HL-60 (cell line): ENCODE results near the gene NAALADL2.

Experiments used
- DNase-seq, 2 experiments: peaks; one replicate each; pipeline ENCODE4 v3.0.0-alpha.2; 2010 to 2020; ENCODE audit warnings: low read depth in 1 of 2, low spot score in 1 of 2
- H3K27ac ChIP-seq: fragments of 250-450 bp; sonication (Bioruptor Pico); replicated peaks from 2 replicates; pipeline ENCODE4 v1.5.1; 2020; ENCODE audit warnings: mild to moderate bottlenecking, moderate library complexity
- H3K27me3 ChIP-seq: fragments of 250-450 bp; sonication (Bioruptor Pico); 2 replicates; pipeline ENCODE4 v1.5.1; 2021; ENCODE audit warnings: mild to moderate bottlenecking, moderate library complexity; ENCODE audit not compliant: insufficient read depth, poor library complexity, severe bottlenecking
- H3K4me3 ChIP-seq: replicated peaks from 2 replicates; pipeline ENCODE4 v1.5.1; 2011; ENCODE audit warnings: mild to moderate bottlenecking, control low read depth, low read length; ENCODE audit not compliant: insufficient read depth
- CTCF ChIP-seq: IDR thresholded peaks from one replicate; pipeline ENCODE4 v1.5.1; 2011; ENCODE audit warnings: low read length, control low read depth, inconsistent platforms; ENCODE audit not compliant: insufficient read depth
- GABPA ChIP-seq: IDR thresholded peaks from 2 replicates; pipeline ENCODE4 v1.6.1; 2012; ENCODE audit warnings: low read depth
- POLR2AphosphoS5 ChIP-seq: IDR thresholded peaks from 2 replicates; pipeline ENCODE4 v1.6.1; 2012; ENCODE audit warnings: low read depth
- REST ChIP-seq: IDR thresholded peaks from 2 replicates; pipeline ENCODE4 v1.6.1; 2012; ENCODE audit warnings: low read depth; ENCODE audit not compliant: insufficient replicate concordance
- SPI1 ChIP-seq: IDR thresholded peaks from 2 replicates; pipeline ENCODE4 v1.6.1; 2012; ENCODE audit warnings: low read depth, mild to moderate bottlenecking, borderline replicate concordance

NAALADL2 gene

GRCh38 chr3:175664911-175665310, 805.8 kb downstream of the NAALADL2 start:
- Histone ChIP-seq H3K27ac (no peak overlapping the region), H3K27me3 (no peaks in the 10 kb centered on the region), H3K4me3 (no peak overlapping the region)
- DNase-seq = no peak
- TF ChIP-seq POLR2AphosphoS5 (no peak), REST (no peak)

GRCh38 chr3:175668300-175668699, 809.2 kb downstream of the NAALADL2 start:
- DNase-seq = no peak
- no peaks in the 10 kb centered on the region for H3K27me3 ChIP-seq
- H3K4me3 ChIP-seq = no peak overlapping the region
- no peak for TF ChIP-seq SPI1
- TF ChIP-seq REST = no peak
- no peak overlapping the region for H3K27ac ChIP-seq

- Histone ChIP-seq H3K27ac (no peak overlapping the region), H3K4me3 (no peak overlapping the region), H3K27me3 (no peaks in the 10 kb centered on the region)
- DNase-seq = no peak
- TF ChIP-seq GABPA = no peak
- no peak for TF ChIP-seq REST
- no peak for TF ChIP-seq POLR2AphosphoS5
- TF ChIP-seq SPI1 = no peak
- TF ChIP-seq CTCF = no peak
Measured at GRCh38 chr3:175670557-175670956, 811.4 kb downstream of the NAALADL2 start.

- DNase-seq = no peak
- Histone ChIP-seq H3K4me3 (no peak overlapping the region), H3K27ac (no peak overlapping the region), H3K27me3 (no peaks in the 10 kb centered on the region)
- no peak for TF ChIP-seq GABPA
- TF ChIP-seq SPI1 = no peak
- TF ChIP-seq REST = no peak
- TF ChIP-seq CTCF = no peak
- TF ChIP-seq POLR2AphosphoS5 = no peak
Measured at GRCh38 chr3:175672119-175672689, 813.1 kb downstream of the NAALADL2 start.
